NB4 (cell line): ENCODE measurements around the gene SPEM1.

Experiments used
- MYC ChIP-seq: IDR thresholded peaks from 2 replicates; pipeline ENCODE4 v1.6.1; 2011; ENCODE audit warnings: low read depth, low read length
- POLR2A ChIP-seq: IDR thresholded peaks from 2 replicates; pipeline ENCODE4 v1.6.1; 2011; ENCODE audit warnings: mild to moderate bottlenecking; ENCODE audit not compliant: insufficient read length; ENCODE audit errors: extremely low read depth

DNA sequence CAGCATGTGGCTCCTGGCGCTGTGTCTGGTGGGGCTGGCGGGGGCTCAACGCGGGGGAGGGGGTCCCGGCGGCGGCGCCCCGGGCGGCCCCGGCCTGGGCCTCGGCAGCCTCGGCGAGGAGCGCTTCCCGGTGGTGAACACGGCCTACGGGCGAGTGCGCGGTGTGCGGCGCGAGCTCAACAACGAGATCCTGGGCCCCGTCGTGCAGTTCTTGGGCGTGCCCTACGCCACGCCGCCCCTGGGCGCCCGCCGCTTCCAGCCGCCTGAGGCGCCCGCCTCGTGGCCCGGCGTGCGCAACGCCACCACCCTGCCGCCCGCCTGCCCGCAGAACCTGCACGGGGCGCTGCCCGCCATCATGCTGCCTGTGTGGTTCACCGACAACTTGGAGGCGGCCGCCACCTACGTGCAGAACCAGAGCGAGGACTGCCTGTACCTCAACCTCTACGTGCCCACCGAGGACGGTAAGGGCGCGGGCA is 11.8 kb upstream of the SPEM1 start:
- no peak for TF ChIP-seq POLR2A
- no peak for TF ChIP-seq MYC
